ENCODE data around the gene ZAR1L.

DNA sequence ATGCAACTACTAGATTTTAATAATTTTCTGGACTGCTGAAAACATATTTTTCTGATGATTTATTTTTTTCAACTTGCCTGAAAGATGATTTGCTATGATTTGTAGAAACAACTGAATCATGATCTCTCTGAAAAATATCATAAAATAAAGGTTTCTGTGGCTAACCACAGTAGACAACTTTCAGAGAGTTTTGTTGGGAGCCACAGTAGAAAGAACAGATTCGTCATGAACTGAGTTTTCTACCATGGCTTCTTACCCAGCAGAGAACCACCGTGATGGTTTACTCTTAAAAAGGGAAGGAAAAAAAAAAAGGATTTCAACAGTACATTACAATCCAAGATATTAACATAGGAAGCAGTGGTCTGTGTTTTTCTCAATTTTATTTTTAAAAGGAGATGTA lies 18.0 kb downstream of the ZAR1L start:
- TF ChIP-seq, protein P1, sequence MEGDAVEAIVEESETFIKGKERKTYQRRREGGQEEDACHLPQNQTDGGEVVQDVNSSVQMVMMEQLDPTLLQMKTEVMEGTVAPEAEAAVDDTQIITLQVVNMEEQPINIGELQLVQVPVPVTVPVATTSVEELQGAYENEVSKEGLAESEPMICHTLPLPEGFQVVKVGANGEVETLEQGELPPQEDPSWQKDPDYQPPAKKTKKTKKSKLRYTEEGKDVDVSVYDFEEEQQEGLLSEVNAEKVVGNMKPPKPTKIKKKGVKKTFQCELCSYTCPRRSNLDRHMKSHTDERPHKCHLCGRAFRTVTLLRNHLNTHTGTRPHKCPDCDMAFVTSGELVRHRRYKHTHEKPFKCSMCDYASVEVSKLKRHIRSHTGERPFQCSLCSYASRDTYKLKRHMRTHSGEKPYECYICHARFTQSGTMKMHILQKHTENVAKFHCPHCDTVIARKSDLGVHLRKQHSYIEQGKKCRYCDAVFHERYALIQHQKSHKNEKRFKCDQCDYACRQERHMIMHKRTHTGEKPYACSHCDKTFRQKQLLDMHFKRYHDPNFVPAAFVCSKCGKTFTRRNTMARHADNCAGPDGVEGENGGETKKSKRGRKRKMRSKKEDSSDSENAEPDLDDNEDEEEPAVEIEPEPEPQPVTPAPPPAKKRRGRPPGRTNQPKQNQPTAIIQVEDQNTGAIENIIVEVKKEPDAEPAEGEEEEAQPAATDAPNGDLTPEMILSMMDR (IDR thresholded peaks at IDR 0.05): no peak
- no peak for TF ChIP-seq POLR2A (IDR thresholded peaks at IDR 0.05)
